Body of pancreas (tissue), 4 donors: ENCODE data around the gene SUCO. TPM values are rescaled to one million over a fixed set of nuclear protein-coding genes. Genes with fewer than 3 reads are reported as not detected.
A peak's percentile ranks its signal among the peaks of the same experiment; 100 is the strongest.

Source experiments
- ATAC-seq: fragments of 150-250 bp; one replicate; pipeline ENCODE4 v1.9.1; 2016
- DNase-seq, 4 donors: peaks; one replicate each; pipeline ENCODE4 v3.0.0-alpha.2; 2019
- H3K27ac ChIP-seq, 4 donors: fragments of 200-600 bp; sonication (generic); 1 replicate in 3 of 4; 2 replicates in 1 of 4; pipeline versions ENCODE4 v1.5.1 to v1.6.1; 2016 to 2019; ENCODE audit warnings: mild to moderate bottlenecking in 1 of 4, mixed read lengths in 1 of 4, moderate library complexity in 1 of 4
- H3K27me3 ChIP-seq, 2 donors: fragments of 200-600 bp; sonication (generic); one replicate each; pipeline ENCODE4 v1.6.0; 2016; ENCODE audit warnings: mild to moderate bottlenecking in 1 of 2
- H3K36me3 ChIP-seq, 2 donors: fragments of 200-600 bp; sonication (generic); replicated peaks in 1 of 2; 2 replicates each; pipeline ENCODE4 v1.5.1; 2016; ENCODE audit warnings: low read depth in 2 of 2; ENCODE audit not compliant: insufficient read depth in 1 of 2
- H3K4me1 ChIP-seq: fragments of 200-600 bp; sonication (generic); one replicate; pipeline ENCODE4 v1.6.0; 2016
- H3K4me3 ChIP-seq, 2 donors: fragments of 200-600 bp; sonication (generic); 1 replicate in 1 of 2; 2 replicates in 1 of 2; pipeline ENCODE4 v1.5.1; 2016 to 2019
- H3K9me3 ChIP-seq, 3 donors: fragments of 200-600 bp; sonication (generic); 1 replicate in 2 of 3; 2 replicates in 1 of 3; pipeline ENCODE4 v1.5.1; 2016
- POLR2A ChIP-seq, 3 donors: fragments of 450-650 bp; IDR thresholded peaks; one replicate each; pipeline ENCODE4 v1.6.1; 2016; ENCODE audit warnings: antibody characterized with exemption in 3 of 3, mild to moderate bottlenecking in 2 of 3
- WGBS, 2 donors: methylation state at CpG; one replicate each; pipeline ENCODE4 v1.1.5; 2017; 5-methylcytosine and 5-hydroxymethylcytosine counted together
- intact Hi-C: fragments of 100-400 bp; cut with DNase I; formaldehyde crosslinking; loops from one replicate; pipeline ENCODE4 v1.15.1; 2023
- total RNA-seq, 2 donors: library from RNA; depleted of rRNA; stranded (reverse); fragments of >200 nt; gene quantifications; one replicate each; pipeline ENCODE4 v1.1.0, GENCODE V29; 2016
- TF ChIP-seq, protein P1 (sequence below), 7 experiments: fragments of 450-650 bp in 4 of 7; fragments of 200-600 bp in 3 of 7; sonication (generic) in 3 of 7; IDR thresholded peaks; one replicate each; pipeline ENCODE4 v1.5.1; 2016 to 2019; ENCODE audit warnings: antibody characterized with exemption in 7 of 7

The SUCO gene
- total RNA-seq, 2 donors from 2014 or later = 61.0 to 68.6 TPM

DNA sequence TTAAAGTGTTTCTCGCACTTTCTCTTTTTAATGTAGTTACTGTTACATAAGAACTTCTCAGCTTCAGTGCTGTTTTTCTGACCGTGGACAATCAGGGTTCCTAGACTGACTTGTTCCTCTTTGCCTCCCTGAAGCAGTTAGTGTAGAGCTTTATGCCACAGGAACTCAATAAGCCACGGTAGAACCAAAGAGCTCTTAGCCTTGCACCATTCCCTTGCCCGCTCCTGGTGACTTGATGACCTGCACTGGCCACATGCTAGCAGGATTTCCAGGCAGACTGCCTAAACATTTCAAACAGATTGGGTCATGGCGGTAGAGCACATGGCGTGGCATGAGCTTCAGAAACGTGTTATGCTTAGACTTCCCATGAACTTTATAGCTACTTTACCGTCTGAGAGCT, 107.2 kb downstream of the SUCO start:
- Histone ChIP-seq H3K36me3 (no peaks in the 10 kb centered on the region), H3K27me3 (no peaks in the 10 kb centered on the region), H3K4me3 (no peak overlapping the region), H3K27ac (no peak overlapping the region), H3K4me1 (no peaks in the 10 kb centered on the region), H3K9me3 (no peaks in the 10 kb centered on the region)
- ATAC-seq = no peak
- DNase-seq = no peak
- intact Hi-C loops = no loop called here
- no peak for TF ChIP-seq POLR2A (IDR thresholded peaks at IDR 0.05)
- TF ChIP-seq, protein P1, sequence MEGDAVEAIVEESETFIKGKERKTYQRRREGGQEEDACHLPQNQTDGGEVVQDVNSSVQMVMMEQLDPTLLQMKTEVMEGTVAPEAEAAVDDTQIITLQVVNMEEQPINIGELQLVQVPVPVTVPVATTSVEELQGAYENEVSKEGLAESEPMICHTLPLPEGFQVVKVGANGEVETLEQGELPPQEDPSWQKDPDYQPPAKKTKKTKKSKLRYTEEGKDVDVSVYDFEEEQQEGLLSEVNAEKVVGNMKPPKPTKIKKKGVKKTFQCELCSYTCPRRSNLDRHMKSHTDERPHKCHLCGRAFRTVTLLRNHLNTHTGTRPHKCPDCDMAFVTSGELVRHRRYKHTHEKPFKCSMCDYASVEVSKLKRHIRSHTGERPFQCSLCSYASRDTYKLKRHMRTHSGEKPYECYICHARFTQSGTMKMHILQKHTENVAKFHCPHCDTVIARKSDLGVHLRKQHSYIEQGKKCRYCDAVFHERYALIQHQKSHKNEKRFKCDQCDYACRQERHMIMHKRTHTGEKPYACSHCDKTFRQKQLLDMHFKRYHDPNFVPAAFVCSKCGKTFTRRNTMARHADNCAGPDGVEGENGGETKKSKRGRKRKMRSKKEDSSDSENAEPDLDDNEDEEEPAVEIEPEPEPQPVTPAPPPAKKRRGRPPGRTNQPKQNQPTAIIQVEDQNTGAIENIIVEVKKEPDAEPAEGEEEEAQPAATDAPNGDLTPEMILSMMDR (IDR thresholded peaks at IDR 0.05) = no peak
- WGBS, 2 donors = 68 to 85% methylated on average over 8 of the region's 8 CpGs

DNA sequence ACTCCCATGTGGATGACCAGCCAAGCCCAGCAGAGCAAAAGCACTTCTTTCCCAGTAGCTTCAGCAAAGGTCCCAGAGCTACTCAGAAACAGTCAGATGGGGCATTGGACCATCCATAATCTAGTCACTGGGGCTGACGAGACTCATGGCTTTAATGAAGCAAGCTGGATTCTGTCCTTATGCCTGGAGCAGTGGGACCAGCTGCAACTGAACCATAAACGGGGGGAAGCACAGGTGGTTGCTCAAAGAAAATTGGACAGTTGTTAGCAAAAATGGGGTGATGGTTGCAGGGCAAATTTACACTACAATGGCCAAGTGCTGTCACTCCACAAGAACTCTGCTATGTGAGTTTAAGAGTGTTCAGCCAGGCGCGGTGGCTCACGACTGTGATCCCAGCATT, 108.5 kb downstream of the SUCO start:
- H3K4me1 ChIP-seq = no peaks in the 10 kb centered on the region
- no peaks in the 10 kb centered on the region for H3K36me3 ChIP-seq
- TF ChIP-seq, protein P1 (IDR thresholded peaks at IDR 0.05) = no peak
- TF ChIP-seq POLR2A (IDR thresholded peaks at IDR 0.05) = no peak
- intact Hi-C loops = no loop called here
- no peaks in the 10 kb centered on the region for H3K27me3 ChIP-seq
- 70 to 77% methylated on average over 5 of the region's 5 CpGs for WGBS, 2 donors
- H3K27ac ChIP-seq = no peak overlapping the region
- DNase-seq (no peak), ATAC-seq (no peak)
- H3K4me3 ChIP-seq = no peak overlapping the region
- no peaks in the 10 kb centered on the region for H3K9me3 ChIP-seq

DNA sequence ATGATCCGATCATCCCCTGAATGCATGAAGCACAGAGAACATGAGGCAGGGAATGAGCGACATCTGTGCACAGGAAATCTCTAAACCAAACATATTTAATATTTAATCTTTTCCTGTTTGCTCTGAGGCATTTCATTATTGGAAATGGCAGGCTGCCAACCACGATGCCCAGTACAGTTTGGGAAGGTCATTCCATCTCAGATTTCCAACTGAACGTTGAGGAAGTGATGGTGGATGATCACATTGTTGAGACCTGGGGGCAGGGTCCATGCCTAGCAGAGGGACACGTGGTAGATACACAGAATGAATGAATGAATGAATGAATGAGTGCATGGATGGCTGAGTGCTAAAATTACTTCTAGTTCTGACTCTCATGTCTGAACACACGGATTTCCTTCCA, 110.0 kb downstream of the SUCO start:
- intact Hi-C loops = no loop called here
- Histone ChIP-seq H3K27me3 (no peaks in the 10 kb centered on the region), H3K4me1 (no peaks in the 10 kb centered on the region), H3K36me3 (no peaks in the 10 kb centered on the region), H3K4me3 (no peak overlapping the region), H3K9me3 (no peaks in the 10 kb centered on the region), H3K27ac (no peak overlapping the region)
- no peak for TF ChIP-seq POLR2A (IDR thresholded peaks at IDR 0.05)
- TF ChIP-seq, protein P1 (IDR thresholded peaks at IDR 0.05) = no peak
- peak; percentile 38 for ATAC-seq
- DNase-seq = peak; percentile 16 to 26 (median 24)
- WGBS, 2 donors = 33 to 34% methylated on average over 6 of the region's 6 CpGs

DNA sequence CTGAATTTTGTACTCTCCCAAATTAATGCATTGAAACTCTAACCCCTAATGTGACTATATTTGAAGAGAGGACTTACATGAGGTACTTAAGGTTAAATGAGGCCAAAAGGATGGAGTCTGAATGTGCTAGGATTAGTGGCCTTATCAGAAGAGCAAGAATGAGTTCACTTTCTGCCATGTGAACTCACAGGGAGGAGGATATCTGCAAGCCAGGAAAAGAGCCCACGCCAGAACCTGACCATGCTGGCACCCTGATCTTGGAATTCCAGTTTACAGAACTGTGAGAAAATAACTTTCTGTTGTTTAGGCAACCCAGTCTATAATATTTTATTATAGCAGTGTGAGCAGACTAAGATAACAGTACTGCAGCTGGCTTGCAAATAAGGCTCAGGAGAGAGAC, 113.7 kb downstream of the SUCO start:
- no peak for TF ChIP-seq POLR2A (IDR thresholded peaks at IDR 0.05)
- TF ChIP-seq, protein P1 (IDR thresholded peaks at IDR 0.05) = no peak
- H3K27me3 ChIP-seq = no peaks in the 10 kb centered on the region
- intact Hi-C loops = no loop called here
- no peak for ATAC-seq
- 74 to 81% methylated on average over 1 of the region's 1 CpG for WGBS, 2 donors
- no peaks in the 10 kb centered on the region for H3K4me1 ChIP-seq
- no peaks in the 10 kb centered on the region for H3K36me3 ChIP-seq
- H3K4me3 ChIP-seq = no peak overlapping the region
- H3K27ac ChIP-seq = no peak overlapping the region
- DNase-seq = no peak
- no peaks in the 10 kb centered on the region for H3K9me3 ChIP-seq

DNA sequence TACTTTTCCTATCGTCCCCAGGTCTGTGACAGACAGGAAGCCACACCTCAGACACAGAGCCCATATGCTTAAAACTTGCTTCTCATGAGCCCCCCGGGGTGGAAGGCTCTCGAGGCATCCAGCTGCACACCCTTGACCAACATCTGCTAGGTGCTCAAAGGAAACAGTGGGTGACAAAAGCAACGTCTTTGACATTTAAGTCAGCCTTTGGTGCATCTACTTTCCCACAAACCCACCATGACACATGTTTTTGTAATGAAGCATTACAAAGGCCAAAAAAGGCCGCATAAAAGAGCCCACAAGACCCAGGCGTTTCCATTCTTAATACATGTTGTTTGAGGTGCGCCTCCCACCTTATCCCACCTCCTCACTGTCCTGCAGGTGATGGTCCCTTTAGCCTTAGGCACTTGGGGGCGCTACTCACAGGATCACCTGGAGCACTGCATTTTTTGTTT, 114.2 kb downstream of the SUCO start:
- WGBS, 2 donors = 67% methylated on average over 8 of the region's 8 CpGs
- Histone ChIP-seq H3K36me3 (no peaks in the 10 kb centered on the region), H3K27ac (no peak overlapping the region), H3K9me3 (no peaks in the 10 kb centered on the region), H3K4me3 (no peak overlapping the region), H3K27me3 (no peaks in the 10 kb centered on the region), H3K4me1 (no peaks in the 10 kb centered on the region)
- TF ChIP-seq, protein P1 (IDR thresholded peaks at IDR 0.05) = no peak
- no peak for TF ChIP-seq POLR2A (IDR thresholded peaks at IDR 0.05)
- intact Hi-C loops = no loop called here
- ATAC-seq (no peak), DNase-seq (no peak)
